Aorta (tissue), 5 donors: ENCODE data around the gene AKR1E2. TPM values are rescaled to one million over a fixed set of nuclear protein-coding genes. Genes with fewer than 3 reads are reported as not detected.

Experiments
- ATAC-seq: fragments of 200-7000 bp; cut with Tn5 transposase; one replicate; pipeline ENCODE4 v1.9.1; 2022; ENCODE audit warnings: moderate library complexity; ENCODE audit not compliant: low FRiP score
- DNase-seq, 2 donors: peaks; one replicate each; pipeline ENCODE4 v3.0.0-alpha.2; 2020
- H3K27ac ChIP-seq, 2 donors: one replicate each; pipeline ENCODE4 v1.5.1; 2013; ENCODE audit warnings: low read length in 2 of 2, mild to moderate bottlenecking in 2 of 2, moderate library complexity in 2 of 2, control low read depth in 1 of 2, inconsistent platforms in 1 of 2, low read depth in 1 of 2
- H3K27me3 ChIP-seq, 2 donors: one replicate each; pipeline ENCODE4 v1.6.1; 2013; ENCODE audit warnings: control low read depth in 1 of 2, low read length in 1 of 2, mild to moderate bottlenecking in 1 of 2, moderate library complexity in 1 of 2; ENCODE audit not compliant: insufficient read depth in 2 of 2, control insufficient read depth in 1 of 2
- H3K36me3 ChIP-seq, 2 donors: one replicate each; pipeline ENCODE4 v1.6.1; 2013; ENCODE audit warnings: control low read depth in 1 of 2, low read length in 1 of 2, mild to moderate bottlenecking in 1 of 2; ENCODE audit not compliant: insufficient read depth in 2 of 2, control insufficient read depth in 1 of 2
- H3K4me1 ChIP-seq, 2 donors: one replicate each; pipeline ENCODE4 v1.6.1; 2013; ENCODE audit warnings: low read length in 2 of 2, control low read depth in 1 of 2, mild to moderate bottlenecking in 1 of 2, moderate library complexity in 1 of 2; ENCODE audit not compliant: insufficient read depth in 2 of 2, control insufficient read depth in 1 of 2
- H3K4me3 ChIP-seq, 2 donors: one replicate each; pipeline ENCODE4 v1.5.1; 2013; ENCODE audit warnings: low read length in 2 of 2, control low read depth in 1 of 2, mild to moderate bottlenecking in 1 of 2
- H3K9me3 ChIP-seq: one replicate; pipeline ENCODE4 v1.6.1; 2013; ENCODE audit warnings: mild to moderate bottlenecking, low read length; ENCODE audit not compliant: control insufficient read depth
- WGBS, 2 donors: extraction: QIAGEN DNeasy Blood & Tissue Kit; methylation state at CpG; one replicate each; pipeline ENCODE4 v1.1.7; 2013; 5-methylcytosine and 5-hydroxymethylcytosine counted together
- intact Hi-C, 2 donors: fragments of 100-400 bp; cut with DNase I; formaldehyde crosslinking; loops; one replicate each; pipeline versions ENCODE4 v1.14.2 to v1.15.0; 2022
- polyA plus RNA-seq, 2 donors: library from polyadenylated mRNA; stranded (reverse); fragments of 200-250 nt; gene quantifications; one replicate each; pipeline ENCODE4 v1.2.3, GENCODE V29; 2013
- total RNA-seq, 2 donors: library from RNA; stranded (reverse); fragmentation: NEBNext Ultra II Directional; extraction: Animal tissue kit (Norgen Biotek cat#: 25700); gene quantifications; one replicate each; pipeline ENCODE4 v1.2.1, GENCODE V29; 2021
- donor health status: healthy with polysubstance abuse.
- donor health status: Bipolar disorder and iron deficiency.
- donor health status: DM: no; HTN: no; CAD: no.
- donor health status: DM: no; HTN: no; CAD: no.
- donor health status: DM: yes; HTN: yes; CAD: no.

AKR1E2 gene
- total and polyA plus RNA-seq, 4 donors: 4.9 to 20.8 (median 8.0) TPM

- Histone ChIP-seq H3K4me1 (no peaks in the 10 kb centered on the region), H3K27me3 (no peaks in the 10 kb centered on the region), H3K9me3 (no peaks in the 10 kb centered on the region), H3K27ac (no peak overlapping the region), H3K4me3 (no peak overlapping the region), H3K36me3 (no peaks in the 10 kb centered on the region)
- DNase-seq: no peak
- WGBS, 2 donors: 21 to 41% methylated on average over 8 of the region's 8 CpGs
- peak; percentile 76 for ATAC-seq
- intact Hi-C loops: no loop called here
These were observed 5.1 kb upstream of the AKR1E2 start for GRCh38 chr10:4820804-4821401.

GRCh38 chr10:4822208-4822607 is 3.8 kb upstream of the AKR1E2 start:
- no peaks in the 10 kb centered on the region for H3K9me3 ChIP-seq
- intact Hi-C loops: no loop called here
- DNase-seq: no peak
- H3K4me3 ChIP-seq: no peak overlapping the region
- no peak overlapping the region for H3K27ac ChIP-seq
- no peaks in the 10 kb centered on the region for H3K4me1 ChIP-seq
- no peak for ATAC-seq
- no peaks in the 10 kb centered on the region for H3K27me3 ChIP-seq
- WGBS, 2 donors: 63 to 67% methylated on average over 5 of the region's 5 CpGs
- H3K36me3 ChIP-seq: no peaks in the 10 kb centered on the region

- WGBS, 2 donors: 96% methylated on average over 5 of the region's 5 CpGs
- no peak overlapping the region for H3K27ac ChIP-seq
- intact Hi-C loops: loop anchor here in 1 of 2 donors (5.0 kb wide), 1 partner anchor 557 kb away; no protein-coding TSS in a partner anchor
- H3K27me3 ChIP-seq: no peaks in the 10 kb centered on the region
- no peaks in the 10 kb centered on the region for H3K9me3 ChIP-seq
- ATAC-seq: no peak
- no peaks in the 10 kb centered on the region for H3K4me1 ChIP-seq
- no peak for DNase-seq
- no peak overlapping the region for H3K4me3 ChIP-seq
- H3K36me3 ChIP-seq: no peaks in the 10 kb centered on the region
These were observed 1.2 kb upstream of the AKR1E2 start for GRCh38 chr10:4824791-4825310.

- Histone ChIP-seq H3K4me3 (no peak overlapping the region), H3K27ac (no peak overlapping the region), H3K27me3 (no peaks in the 10 kb centered on the region), H3K36me3 (no peaks in the 10 kb centered on the region), H3K4me1 (no peaks in the 10 kb centered on the region), H3K9me3 (no peaks in the 10 kb centered on the region)
- intact Hi-C loops: loop anchor here in 1 of 2 donors (5.0 kb wide), 1 partner anchor 557 kb away; no protein-coding TSS in a partner anchor
- ATAC-seq (peak; percentile 16), DNase-seq (no peak)
- 96 to 99% methylated on average over 16 of the region's 16 CpGs for WGBS, 2 donors
These were observed 545 bp upstream of the AKR1E2 start for GRCh38 chr10:4825456-4825867.

GRCh38 chr10:4826792-4827324 is 851 bp downstream of the AKR1E2 start:
- peak overlapping the region in 1 of 2 donors; percentile 76 for H3K27ac ChIP-seq
- WGBS, 2 donors: 55 to 57% methylated on average over 13 of the region's 13 CpGs
- H3K27me3 ChIP-seq: no peaks in the 10 kb centered on the region
- no peaks in the 10 kb centered on the region for H3K9me3 ChIP-seq
- intact Hi-C loops: loop anchor here in 1 of 2 donors (5.0 kb wide), 1 partner anchor 555 kb away; no protein-coding TSS in a partner anchor
- H3K4me3 ChIP-seq: peak overlapping the region; percentile 5 to 44
- DNase-seq: no peak
- ATAC-seq: no peak
- H3K4me1 ChIP-seq: no peaks in the 10 kb centered on the region
- H3K36me3 ChIP-seq: peaks cover 0 to 3% of the 10 kb centered on the region in 2 donors

- peaks cover 0 to 3% of the 10 kb centered on the region in 2 donors for H3K36me3 ChIP-seq
- no peak overlapping the region for H3K27ac ChIP-seq
- H3K4me3 ChIP-seq: no peak overlapping the region
- H3K27me3 ChIP-seq: no peaks in the 10 kb centered on the region
- no peaks in the 10 kb centered on the region for H3K9me3 ChIP-seq
- DNase-seq (no peak), ATAC-seq (no peak)
- no peaks in the 10 kb centered on the region for H3K4me1 ChIP-seq
- intact Hi-C loops: loop anchor here in 1 of 2 donors (5.0 kb wide), 1 partner anchor 554 kb away; no protein-coding TSS in a partner anchor
- WGBS, 2 donors: 51 to 52% methylated on average over 8 of the region's 8 CpGs
These were observed 2.0 kb downstream of the AKR1E2 start for GRCh38 chr10:4828005-4828404.

GRCh38 chr10:4830551-4830950 is 4.5 kb downstream of the AKR1E2 start:
- intact Hi-C loops: no loop called here
- H3K27me3 ChIP-seq: no peaks in the 10 kb centered on the region
- WGBS, 2 donors: 82 to 87% methylated on average over 8 of the region's 8 CpGs
- no peak for DNase-seq
- peaks cover 0 to 11% of the 10 kb centered on the region in 2 donors for H3K36me3 ChIP-seq
- no peaks in the 10 kb centered on the region for H3K9me3 ChIP-seq
- no peak overlapping the region for H3K27ac ChIP-seq
- no peak overlapping the region for H3K4me3 ChIP-seq
- no peaks in the 10 kb centered on the region for H3K4me1 ChIP-seq
- no peak for ATAC-seq

- H3K36me3 ChIP-seq: peaks cover 0 to 11% of the 10 kb centered on the region in 2 donors
- ATAC-seq: no peak
- no peak for DNase-seq
- 95 to 98% methylated on average over 5 of the region's 5 CpGs for WGBS, 2 donors
- H3K27me3 ChIP-seq: no peaks in the 10 kb centered on the region
- H3K27ac ChIP-seq: no peak overlapping the region
- H3K4me3 ChIP-seq: no peak overlapping the region
- H3K9me3 ChIP-seq: no peaks in the 10 kb centered on the region
- intact Hi-C loops: no loop called here
- no peaks in the 10 kb centered on the region for H3K4me1 ChIP-seq
These were observed 5.1 kb downstream of the AKR1E2 start for GRCh38 chr10:4831091-4831490.

GRCh38 chr10:4833286-4833685 is 7.3 kb downstream of the AKR1E2 start:
- 95 to 97% methylated on average over 7 of the region's 7 CpGs for WGBS, 2 donors
- Histone ChIP-seq H3K27ac (no peak overlapping the region), H3K4me3 (no peak overlapping the region), H3K4me1 (no peaks in the 10 kb centered on the region), H3K36me3 (peaks cover 0 to 11% of the 10 kb centered on the region in 2 donors), H3K9me3 (no peaks in the 10 kb centered on the region), H3K27me3 (no peaks in the 10 kb centered on the region)
- no peak for DNase-seq
- intact Hi-C loops: no loop called here
- ATAC-seq: no peak
